Superior temporal gyrus (tissue), 1 donor: ENCODE data around the gene C9orf43.
"Not testable (repeated sequence)": the region's sequence is repeated elsewhere in the genome, so short reads cannot be mapped to it uniquely, and the experiment has no call there.

Source experiments
- DNase-seq: peaks from one replicate; pipeline ENCODE4 v3.0.0-alpha.2; 2016; ENCODE audit errors: extremely low spot score

The C9orf43 gene, protein sequence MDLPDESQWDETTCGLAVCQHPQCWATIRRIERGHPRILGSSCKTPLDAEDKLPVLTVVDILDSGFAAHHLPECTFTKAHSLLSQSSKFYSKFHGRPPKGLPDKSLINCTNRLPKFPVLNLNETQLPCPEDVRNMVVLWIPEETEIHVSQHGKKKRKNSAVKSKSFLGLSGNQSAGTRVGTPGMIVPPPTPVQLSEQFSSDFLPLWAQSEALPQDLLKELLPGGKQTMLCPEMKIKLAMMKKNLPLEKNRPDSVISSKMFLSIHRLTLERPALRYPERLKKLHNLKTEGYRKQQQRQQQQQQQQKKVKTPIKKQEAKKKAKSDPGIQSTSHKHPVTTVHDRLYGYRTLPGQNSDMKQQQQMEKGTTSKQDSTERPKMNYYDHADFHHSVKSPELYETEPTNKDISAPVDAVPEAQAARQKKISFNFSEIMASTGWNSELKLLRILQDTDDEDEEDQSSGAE

DNA sequence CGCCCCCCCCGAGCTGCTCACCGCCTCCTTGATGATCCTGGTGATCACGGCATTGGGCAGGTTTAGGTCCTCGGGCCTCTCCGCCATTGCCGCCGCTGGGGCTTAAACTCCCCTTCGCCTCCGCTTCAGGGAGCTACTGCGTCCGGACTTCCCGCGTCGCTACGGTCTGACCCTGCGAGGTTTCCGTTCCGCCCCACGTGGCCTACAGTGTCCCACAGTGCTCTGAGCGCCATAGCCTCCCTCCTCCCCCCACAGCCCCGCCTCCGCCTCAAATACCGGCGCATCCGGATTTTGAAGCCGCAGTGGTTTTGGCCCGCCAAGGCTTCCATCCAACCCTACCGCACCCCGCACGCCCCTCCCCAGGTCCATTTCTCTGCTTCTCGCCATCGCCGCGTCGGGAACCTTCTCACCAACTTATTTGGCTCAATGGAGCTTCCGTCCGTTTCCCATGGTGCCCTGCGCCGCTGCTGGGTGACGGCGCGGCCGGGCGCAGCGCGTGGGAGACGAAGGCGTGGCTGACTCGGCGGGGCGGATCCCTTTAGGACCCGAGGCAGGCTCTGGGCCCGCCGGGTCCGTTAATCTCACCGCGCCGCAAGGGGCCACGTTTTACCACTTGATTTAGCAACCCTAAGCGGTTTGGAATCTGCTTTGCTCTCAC is at the start of gene C9orf43, which contains the start of gene POLE3:
TSS of gene C9orf43 (plus strand) at position 541 of the 658 bp plus-strand sequence. CDS start 2,747 bp downstream, outside the sequence.
TSS of gene POLE3 (minus strand) at position 469 of the 658 bp plus-strand sequence. CDS start at position 87, 382 bp downstream.
- peak; percentile 96 for DNase-seq

DNA sequence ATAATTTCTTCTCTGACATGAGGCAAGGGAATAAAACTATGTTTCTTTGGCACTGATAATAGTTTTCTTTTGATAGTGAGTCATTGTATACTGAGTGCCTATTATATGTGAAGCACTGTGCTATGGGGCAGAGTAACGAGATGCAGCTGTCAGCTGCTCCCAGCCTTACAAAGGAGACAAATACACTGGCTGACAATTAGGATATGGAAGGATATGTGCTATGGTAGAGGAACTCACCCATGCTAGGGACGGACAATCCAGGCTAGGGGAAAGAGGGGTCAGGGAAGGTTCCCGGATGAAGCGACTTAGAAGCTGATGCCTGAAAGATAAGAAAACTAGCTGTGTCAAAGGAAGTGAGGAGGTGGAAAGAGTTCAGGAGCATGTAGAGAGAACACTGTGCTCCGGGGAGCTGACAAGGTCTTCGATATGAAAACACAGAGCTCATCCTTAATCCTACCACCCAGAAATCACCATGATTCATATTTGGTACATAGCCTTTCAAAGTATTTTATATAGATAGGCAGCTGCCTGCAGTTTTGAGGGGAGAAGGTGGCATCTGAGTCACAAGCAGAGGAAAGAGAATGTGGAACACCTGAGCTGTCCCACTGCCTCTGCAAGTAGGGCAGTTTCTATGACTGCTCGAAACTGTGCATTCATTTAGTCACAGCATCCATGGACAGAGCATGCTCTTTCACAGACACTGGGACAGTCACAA is 49.1 kb upstream of the C9orf43 start:
- peak; percentile 35 for DNase-seq

DNA sequence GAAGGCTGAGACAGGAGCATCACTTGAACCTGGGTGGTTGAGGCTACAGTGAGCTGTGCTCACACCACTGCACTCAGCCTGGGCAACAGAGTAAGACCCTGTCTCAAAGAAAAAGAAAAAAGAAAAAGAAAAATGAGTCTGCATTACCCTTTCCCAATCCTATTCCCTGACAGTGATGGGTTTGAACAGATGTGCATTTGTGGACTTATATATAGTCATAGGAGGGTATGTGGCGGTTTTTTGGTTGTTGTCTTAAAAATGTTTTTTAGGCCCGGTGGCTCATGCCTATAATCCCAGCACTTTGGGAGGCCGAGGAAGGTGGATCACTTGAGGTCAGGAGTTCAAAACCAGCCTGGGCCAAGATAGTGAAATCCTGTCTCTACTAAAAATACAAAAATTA is 47.2 kb upstream of the C9orf43 start:
- no peak for DNase-seq

DNA sequence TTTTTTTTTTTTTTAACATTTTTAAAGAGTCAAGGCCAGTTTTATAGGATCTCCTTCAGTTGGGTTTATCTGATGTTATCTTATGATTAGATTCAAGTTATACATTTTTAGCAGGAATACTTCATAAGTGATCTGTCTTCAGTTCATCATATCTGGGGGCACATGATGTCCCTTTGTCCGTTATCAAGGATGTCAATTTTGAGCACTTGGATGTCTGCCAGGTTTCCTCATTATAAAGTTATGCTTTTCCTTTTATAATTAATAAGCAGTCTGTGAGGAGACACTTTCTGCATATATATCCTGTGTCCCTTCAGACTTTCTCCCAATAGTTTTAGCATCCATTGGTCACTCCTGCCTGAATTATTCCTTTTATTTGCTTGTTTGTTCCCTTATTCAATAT is 45.6 kb upstream of the C9orf43 start:
- DNase-seq: no peak

DNA sequence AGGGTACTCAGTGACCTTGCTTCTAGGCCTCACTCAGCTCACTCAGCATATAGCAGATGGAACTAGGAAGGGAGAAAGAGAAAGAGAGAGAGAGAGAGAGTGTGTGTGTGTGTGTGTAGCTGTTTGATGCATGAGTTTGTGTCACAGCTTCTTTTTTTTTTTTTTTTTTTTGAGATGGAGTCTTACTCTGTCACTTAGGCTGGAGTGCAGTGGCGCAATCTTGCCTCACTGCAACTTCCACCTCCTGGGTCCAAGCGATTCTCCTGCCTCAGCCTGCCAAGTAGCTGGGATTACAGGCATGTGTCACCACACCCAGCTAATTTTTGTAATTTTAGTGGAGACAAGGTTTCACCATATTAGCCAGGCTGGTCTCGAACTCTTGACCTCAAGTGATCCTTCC is 44.9 kb upstream of the C9orf43 start:
- DNase-seq: not testable (repeated sequence)

DNA sequence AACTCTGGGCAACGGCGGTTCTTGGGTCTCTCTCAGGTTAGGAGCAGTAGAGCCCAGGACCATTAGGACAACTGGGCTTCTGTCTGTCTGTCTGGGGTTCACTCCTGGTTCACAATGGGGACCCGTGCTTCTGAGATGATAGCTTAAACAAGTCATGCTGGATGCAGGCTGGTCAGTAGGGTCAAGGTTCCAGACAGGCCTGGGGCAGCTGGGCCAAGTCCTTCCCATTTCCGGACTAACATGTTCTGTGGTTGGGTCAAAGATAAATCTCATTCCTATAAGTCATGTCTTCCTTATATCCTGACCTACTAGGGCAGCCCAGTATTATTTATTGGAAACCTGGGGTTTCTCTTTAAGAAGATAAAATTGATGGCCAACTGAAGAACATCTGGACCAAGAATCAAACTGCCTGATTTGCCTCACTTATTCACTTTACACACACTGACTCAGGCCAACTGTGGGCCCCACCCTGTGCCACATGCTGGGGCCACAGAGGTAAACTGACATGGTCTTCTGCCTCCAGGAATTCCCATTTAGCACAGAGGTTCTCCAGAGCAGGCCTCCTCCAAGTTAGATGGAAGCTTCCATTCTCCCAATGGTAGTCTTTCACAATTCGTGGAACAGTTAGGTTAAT is 42.1 kb upstream of the C9orf43 start:
- DNase-seq: no peak

DNA sequence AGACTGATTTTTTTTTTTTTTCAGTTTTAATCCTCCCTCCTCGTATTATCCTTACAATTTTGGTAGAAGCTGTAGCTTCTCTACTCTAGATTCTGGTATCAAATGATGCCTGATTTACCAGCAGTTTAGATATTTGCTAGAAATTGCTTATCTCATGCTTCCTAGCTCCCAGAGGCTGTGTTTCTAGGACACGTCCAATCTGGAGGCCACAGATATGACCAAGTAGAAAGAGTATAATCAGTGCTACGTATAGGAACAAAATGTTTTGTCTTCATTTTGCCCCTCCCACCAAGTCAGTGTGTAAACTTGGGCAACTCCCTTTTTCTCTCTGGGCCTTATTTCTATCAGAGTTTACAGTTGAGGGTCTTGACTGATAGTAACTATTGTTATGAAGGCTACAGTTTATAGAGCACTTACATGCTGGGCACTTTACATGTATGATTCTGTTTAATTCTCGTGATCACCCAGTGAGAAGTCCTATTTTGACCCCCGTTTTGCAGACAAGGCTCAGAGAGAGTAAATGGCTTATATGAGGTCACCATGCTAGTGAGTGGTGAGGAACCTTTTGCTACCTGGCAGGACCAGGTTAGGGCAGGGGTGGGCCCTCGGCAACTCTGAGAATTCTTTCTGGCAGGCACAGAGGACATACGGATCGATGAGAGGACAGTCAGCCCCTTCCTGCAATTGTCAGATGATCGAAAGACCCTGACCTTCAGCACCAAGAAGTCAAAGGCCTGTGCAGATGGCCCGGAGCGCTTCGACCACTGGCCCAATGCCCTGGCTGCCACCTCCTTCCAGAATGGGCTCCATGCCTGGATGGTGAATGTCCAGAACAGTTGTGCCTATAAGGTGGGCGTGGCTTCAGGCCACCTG is 41.3 kb upstream of the C9orf43 start:
- no peak for DNase-seq

DNA sequence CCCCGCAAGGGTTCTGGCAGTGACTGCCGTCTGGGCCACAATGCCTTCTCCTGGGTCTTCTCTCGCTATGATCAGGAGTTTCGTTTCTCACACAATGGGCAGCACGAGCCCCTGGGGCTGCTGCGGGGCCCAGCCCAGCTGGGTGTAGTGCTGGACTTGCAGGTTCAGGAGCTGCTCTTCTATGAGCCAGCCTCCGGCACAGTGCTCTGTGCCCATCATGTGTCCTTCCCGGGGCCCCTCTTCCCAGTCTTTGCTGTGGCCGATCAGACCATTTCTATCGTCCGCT is 40.7 kb upstream of the C9orf43 start:
- DNase-seq: no peak

DNA sequence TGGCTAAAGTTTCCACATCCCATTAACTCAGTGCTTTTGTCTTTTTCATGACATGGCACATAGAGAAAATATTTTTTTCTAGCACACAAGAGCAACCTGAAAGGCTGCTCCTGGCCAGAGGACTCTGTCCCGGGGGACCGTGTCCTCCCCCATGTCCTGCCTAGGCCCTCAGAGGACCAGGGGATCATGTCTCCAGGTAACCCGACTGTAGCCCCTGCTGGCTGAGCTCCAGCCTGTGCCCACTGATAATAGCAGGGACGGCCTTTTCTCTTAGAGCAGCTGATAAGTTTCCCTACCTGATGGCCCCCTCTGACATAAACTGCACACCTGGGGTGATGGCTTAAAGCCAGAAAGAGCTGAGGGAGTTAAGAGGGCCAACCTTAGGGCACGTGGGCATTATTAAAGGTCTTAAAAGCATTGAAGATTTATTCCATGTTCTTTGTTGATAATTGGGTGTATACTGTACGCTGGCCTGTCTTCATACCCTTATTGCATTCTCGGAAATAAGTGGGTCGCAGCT is 39.7 kb upstream of the C9orf43 start:
- no peak for DNase-seq

DNA sequence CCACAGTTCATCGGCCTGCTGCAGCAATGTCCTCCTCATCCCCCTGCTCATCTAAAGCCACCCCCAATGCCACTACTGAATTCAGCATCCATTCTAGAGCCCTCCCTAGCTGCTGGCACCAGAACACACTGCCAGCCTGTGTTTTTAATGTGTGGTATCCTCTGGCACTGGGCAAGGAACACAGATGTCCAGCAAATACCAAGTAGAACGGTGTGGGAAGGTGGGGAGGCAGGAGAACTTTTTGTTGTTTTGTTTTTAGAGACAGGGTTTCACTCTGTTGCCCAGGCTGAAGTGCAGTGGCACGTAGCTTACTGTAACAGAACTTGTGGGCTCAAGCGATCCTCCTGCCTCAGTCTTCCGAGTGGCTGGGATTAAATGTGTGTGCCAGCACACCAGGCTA is 38.5 kb upstream of the C9orf43 start:
- no peak for DNase-seq

DNA sequence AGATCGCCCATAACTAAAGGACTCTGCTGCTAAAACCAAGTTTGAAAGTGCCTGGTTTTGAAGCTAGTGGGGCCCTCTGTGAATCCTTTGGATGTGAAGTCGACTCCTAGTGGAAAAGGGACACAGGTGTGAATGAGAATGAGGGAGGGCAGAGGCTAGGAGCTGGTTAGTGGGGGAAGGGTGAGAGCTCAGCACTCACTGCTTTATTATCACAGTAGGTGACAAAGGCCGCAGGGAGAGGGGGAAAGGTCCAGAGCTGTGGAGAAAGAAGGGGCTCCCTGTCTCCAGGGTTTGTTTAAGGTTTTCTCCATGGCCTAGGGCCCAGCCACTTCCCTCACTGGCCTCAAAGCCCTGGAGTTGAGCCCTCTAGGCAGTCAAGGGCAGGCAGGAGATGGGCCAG is 37.3 kb upstream of the C9orf43 start:
- DNase-seq: no peak

DNA sequence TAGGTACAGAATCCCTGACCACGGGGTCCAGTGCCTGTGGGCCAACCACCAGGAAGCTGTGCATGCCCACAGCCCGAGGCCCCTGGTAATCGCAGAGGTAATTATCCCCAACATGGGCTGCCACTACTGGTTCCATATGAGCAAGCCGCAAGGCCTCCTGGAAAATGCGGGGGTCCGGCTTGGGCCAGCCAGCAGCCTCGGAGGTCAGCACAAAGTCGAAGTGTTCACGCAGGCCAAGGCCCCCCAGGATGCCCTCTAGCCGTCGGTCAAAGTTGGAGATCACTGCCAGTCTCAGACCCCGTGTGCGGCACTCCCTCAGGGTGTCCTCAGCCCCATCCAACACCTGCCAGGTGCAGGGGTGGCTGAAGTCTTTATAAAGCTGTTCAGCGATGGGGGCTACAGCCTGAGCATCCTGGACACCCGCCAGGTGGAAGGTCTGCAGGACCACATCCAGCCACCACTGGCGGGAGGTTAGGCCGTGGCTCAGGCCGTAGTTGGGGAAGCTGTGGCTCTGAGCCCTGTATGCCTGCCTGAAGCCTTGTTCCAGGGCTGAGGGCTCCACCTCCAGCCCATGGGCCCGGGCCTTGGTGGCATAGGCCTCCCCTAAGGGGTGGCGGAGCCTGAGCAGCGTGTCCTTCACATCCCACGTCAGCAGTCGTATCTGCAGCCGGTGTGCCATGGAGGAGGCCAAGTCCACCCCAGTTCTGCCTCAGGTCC is 36.7 kb upstream of the C9orf43 start:
- no peak for DNase-seq

DNA sequence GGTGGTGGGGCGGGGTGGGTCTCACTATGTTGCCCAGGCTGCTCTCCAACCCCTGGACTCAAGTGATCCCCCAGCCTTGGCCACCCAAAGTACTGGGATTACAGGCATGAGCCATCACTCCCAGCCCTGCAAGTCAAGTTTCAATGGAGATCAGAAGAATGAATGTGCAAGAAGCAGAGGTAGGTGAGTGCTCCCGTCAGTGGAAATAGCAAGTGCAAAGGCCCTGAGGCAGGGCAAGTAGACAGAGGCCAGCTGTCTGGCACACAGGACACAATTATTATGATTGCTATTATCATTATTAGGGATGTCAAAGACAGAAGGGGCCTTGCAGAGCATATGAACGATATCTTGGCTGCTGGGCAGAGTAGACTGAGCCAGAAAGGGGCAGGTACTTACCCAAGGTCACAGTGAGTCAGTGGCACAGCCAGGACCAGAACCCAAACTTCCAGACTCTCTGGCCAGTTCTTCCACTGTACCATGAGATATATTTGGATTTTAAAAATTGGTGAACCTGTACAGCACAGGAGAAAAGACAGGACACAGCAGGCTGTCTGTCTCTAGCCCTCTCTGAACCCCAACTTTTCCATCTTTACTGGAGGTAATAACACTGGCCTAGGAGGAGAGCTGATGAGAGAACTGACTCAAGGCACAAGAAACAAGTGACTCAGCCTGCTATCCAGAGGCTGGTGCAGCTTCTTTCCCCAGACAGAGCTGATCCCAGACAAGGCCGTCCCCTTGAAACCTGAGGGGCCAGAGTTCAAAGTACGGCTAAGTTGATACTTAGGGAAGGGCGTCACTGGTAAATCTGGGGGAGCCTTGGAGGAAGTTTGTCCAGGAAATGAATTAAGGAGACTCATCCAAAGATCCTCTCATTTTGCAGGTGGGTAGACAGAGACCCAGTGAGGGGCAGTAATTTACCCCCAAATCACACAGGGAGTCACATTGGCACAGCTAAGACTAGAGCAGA is 35.2 kb upstream of the C9orf43 start:
- no peak for DNase-seq

DNA sequence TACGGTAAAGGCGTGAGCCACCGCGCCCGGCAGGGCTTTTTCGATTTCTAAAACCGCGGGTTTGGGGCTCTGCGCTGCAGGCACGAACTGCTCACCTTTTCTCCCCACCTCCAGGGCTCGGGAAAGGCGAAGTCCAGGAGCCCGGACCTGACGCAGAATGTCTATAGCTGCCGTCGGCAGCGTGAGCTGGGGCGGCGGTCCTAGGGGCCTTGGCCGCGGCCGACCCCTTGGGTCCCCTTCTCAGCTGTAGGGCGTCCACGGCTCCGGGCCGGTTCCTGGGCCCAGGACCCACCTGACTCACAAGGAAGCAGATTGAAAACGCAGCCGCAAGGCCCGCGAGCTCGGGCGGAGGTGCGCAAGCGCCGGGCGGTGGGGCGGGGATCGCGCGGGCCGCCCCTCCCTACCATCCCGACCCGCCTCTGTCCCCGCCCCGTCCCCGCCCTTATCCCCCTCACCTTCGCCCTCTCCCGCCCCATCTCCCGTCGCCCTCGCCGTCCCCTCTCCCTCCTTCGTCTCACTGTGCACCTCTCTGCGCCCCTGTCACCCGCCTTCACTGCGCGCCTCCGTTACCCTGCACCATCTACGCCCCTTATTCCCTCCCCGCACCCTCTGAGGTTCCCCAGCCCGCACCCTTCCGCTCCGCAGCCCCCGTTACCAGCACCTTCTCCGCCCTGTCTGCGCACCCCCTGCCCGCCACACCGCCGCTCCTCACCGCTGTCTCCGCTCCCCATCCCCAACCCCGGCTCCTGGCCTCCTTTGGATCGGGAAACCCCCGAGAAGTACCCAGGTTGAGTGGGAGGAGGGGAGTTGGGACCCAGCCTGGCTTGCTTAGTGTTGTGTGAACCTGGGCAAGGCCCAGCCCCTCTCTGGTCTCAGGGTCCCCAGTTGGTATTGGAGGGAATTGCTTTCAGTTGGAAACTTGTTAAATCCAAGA is 33.6 kb upstream of the C9orf43 start, which contains the start of gene HDHD3:
TSS of gene HDHD3 (minus strand) at position 353 of the 934 bp plus-strand sequence. CDS start 2,632 bp downstream, outside the sequence.
- peak; percentile 62 for DNase-seq

DNA sequence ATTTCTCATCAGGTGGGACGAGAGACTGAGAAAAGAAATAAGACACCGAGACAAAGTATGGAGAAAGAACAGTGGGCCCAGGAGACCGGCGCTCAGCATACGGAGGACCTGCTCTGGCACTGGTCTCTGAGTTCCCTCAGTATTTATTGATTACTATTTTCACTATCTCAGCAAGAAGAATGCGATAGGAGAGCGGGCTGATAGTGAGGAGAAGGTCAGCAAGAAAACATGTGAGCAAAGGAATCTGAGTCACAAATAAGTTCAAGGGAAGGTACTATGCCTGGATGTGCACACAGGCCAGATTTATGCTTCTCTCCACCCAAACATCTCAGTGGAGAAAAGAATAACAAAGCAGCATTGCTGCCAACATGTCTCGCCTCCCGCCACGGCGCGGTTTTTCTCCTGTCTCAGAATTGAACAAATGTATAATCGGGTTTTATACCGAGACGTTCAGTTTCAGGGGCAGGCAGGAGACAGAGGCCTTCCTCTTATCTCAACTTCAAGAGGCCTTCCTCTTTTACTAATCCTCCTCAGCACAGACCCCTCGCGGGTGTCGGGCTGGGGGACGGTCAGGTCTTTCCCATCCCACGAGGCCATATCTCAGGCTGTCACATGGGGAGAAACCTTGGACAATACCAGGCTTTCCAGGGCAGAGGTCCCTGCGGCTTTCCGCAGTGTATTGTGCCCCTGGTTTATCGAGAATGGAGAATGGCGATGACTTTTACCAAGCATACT is 31.3 kb upstream of the C9orf43 start:
- not testable (repeated sequence) for DNase-seq

DNA sequence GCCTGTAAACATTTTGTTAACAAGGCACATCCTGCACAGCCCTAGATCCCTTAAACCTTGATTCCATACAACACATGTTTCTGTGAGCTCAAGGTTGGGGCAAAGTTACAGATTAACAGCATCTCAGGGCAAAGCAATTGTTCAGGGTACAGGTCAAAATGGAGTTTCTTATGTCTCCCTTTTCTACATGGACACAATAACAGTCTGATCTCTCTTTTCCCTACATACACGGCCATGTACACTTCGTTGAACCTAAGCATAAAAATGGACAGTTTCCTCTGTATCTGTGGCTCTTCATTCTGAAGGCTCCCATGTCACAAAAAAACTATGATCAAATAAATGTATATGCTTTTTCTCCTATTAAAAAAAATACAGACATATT is 30.7 kb upstream of the C9orf43 start:
- DNase-seq: not testable (repeated sequence)

DNA sequence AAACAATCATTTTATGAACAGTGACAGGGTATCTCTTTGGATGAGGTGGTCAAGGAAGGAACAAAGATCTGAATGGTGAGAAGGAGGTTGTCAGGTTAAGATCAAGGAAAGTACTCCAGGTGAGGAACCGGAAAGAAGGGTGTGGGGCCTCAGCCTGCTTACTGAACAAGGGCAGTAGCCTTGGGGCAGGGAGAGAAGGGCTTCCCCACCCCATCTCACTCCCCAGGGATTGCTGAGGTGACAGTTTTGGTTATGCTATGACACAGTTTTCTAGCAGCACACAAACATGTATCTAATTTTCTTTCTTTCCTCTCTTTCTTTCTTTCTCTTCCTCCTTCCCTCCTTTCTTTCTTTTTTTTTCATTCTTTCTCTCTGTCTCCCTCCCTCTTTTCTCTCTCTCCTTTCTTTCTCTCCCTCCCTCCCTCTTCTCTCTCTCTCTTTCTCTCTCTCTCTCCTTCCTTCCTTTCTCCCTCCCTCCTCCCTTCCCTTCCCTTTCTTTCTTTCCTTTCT is 29.6 kb upstream of the C9orf43 start:
- DNase-seq: no peak
